SK-N-SH (cell line): ENCODE results near the gene AP2A1.

ENCODE experiments used
- EZH2phosphoT487 ChIP-seq: fragments of 200-600 bp; sonication (generic); IDR thresholded peaks from 2 replicates; pipeline ENCODE4 v1.6.1; 2017; ENCODE audit warnings: low read depth, mixed run types, mild to moderate bottlenecking, antibody characterized with exemption, moderate library complexity, borderline replicate concordance
- GABPA ChIP-seq: IDR thresholded peaks from 2 replicates; pipeline ENCODE4 v1.4.0; 2012; ENCODE audit warnings: low read depth, mild to moderate bottlenecking

DNA sequence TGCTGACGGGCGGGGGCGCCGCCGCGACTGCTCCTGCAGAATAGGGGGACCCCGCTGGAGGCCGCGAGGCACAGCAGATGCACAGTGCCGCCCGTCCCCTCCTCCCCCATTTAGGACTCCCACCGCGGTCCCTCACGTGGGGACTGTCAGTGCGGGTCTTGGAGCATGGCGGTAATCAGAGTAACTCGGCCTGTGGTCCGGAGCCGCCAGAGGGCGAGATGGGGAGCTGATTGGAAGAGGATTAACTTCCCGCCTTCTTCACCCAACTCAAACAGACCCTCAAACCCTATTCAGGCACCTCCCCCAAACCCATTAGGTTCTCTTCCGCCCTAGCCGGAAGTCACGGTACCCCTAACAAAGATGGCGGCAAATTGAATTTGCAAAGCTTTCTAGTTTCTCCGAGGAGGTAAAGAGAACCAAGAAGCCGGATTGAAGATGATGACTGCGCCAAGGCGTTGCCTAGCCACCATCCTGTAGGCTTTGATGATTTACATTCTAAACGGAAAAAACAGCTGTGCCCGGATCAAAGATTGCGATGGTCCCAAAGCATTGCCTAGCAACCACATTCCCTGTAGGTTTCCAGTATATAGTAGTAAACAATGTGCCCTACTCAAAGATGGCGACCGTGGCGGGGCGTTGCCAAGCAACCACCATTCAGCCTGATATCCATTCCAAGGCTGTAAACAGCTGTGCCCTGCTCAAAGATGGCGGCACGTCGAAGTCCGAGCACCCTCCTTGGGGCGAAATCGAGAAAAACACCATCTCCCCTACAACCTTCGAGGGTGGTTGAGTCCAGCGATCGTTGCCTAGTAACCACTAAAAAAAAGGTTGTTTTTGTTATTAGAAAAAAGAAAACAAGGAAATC is 46.4 kb downstream of the AP2A1 start, which contains the start of gene FUZ:
- TF ChIP-seq GABPA (peak; percentile 93), EZH2phosphoT487 (no peak)
